Thyroid gland (tissue), 4 donors: ENCODE measurements around the gene C17orf78.
"Not testable (repeated sequence)": the region's sequence is repeated elsewhere in the genome, so short reads cannot be mapped to it uniquely, and the experiment has no call there.

Experiments
- CTCF ChIP-seq, 6 experiments: fragments of 200-600 bp in 3 of 6; fragments of 450-650 bp in 3 of 6; sonication (generic) in 3 of 6; IDR thresholded peaks; one replicate each; pipeline ENCODE4 v1.5.1; 2016 to 2019; ENCODE audit warnings: antibody characterized with exemption in 6 of 6, mild to moderate bottlenecking in 2 of 6, inconsistent platforms in 1 of 6, moderate library complexity in 1 of 6
- POLR2A ChIP-seq, 2 donors: fragments of 450-650 bp; IDR thresholded peaks; one replicate each; pipeline ENCODE4 v1.6.1; 2017; ENCODE audit warnings: antibody characterized with exemption in 2 of 2, mild to moderate bottlenecking in 2 of 2, moderate library complexity in 1 of 2

DNA sequence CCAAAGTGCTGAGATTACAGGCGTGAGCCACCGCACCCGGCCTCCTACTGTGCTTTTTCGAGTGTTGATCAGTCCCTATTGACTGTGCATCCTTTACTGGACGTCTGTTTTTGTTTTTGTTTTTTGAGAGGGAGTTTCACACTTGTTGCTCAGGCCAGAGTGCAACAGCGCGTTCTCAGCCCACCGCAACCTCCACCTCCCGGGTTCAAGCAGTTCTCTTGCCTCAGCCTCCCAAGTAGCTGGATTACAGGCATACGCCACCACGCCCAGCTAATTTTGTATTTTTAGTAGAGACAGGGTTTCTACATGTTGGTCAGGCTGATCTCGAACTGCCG, 32.3 kb downstream of the C17orf78 start:
- TF ChIP-seq CTCF, POLR2A (IDR thresholded peaks at IDR 0.05): not testable (repeated sequence)
